Measurements from ENCODE around the gene MCM8.

The MCM8 gene

DNA sequence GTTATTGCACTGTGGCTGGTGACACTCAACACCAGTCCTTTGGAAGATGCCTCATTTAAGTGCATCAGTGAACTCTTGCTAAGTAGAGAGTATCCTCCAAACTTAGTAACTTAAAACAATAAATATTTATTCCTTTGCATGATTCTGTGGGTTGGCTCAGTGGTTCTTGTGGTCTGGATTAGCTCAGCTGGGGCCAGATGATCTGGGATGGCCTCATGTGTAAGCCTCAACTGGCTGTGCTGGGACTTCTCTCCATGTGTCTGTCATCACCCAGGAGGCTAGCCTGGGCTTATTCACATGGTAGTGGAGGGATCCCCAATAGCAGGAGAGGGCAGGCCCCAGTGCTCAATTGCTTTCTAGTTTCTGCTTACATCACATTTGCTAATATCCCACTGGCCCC, 95.1 kb downstream of the MCM8 start:
- Histone ChIP-seq H3K27me3 (ENCODE audit: control insufficient read depth, low read length) (no peaks in the 10 kb centered on the region), H4K20me1 (ENCODE audit: control insufficient read depth, insufficient read depth, low read depth, low read length) (no peaks in the 10 kb centered on the region), H3K9me3 (ENCODE audit: control insufficient read depth, insufficient read depth, low read length) (no peaks in the 10 kb centered on the region), H3K4me3 (ENCODE audit: low read length) (no peak overlapping the region), H3K27ac (ENCODE audit: low read depth, low read length) (no peak overlapping the region), H3F3A (ENCODE audit: control insufficient read depth, insufficient read depth) (no peaks in the 10 kb centered on the region), H3K9me2 (replicated peaks; ENCODE audit: control insufficient read depth, low read length) (no peaks in the 10 kb centered on the region), H3K79me2 (ENCODE audit: control insufficient read depth, low read length) (no peaks in the 10 kb centered on the region), H3K36me3 (ENCODE audit: control insufficient read depth, low read length) (peaks cover 14% of the 10 kb centered on the region), H3K4me2 (ENCODE audit: low read length) (no peak overlapping the region), H3K4me1 (ENCODE audit: control insufficient read depth, low read length) (no peaks in the 10 kb centered on the region)
- no peak for TF ChIP-seq EZH2phosphoT487 (IDR thresholded peaks at IDR 0.05; ENCODE audit: borderline replicate concordance, low read length)
- TF ChIP-seq, protein P1, sequence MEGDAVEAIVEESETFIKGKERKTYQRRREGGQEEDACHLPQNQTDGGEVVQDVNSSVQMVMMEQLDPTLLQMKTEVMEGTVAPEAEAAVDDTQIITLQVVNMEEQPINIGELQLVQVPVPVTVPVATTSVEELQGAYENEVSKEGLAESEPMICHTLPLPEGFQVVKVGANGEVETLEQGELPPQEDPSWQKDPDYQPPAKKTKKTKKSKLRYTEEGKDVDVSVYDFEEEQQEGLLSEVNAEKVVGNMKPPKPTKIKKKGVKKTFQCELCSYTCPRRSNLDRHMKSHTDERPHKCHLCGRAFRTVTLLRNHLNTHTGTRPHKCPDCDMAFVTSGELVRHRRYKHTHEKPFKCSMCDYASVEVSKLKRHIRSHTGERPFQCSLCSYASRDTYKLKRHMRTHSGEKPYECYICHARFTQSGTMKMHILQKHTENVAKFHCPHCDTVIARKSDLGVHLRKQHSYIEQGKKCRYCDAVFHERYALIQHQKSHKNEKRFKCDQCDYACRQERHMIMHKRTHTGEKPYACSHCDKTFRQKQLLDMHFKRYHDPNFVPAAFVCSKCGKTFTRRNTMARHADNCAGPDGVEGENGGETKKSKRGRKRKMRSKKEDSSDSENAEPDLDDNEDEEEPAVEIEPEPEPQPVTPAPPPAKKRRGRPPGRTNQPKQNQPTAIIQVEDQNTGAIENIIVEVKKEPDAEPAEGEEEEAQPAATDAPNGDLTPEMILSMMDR (IDR thresholded peaks at IDR 0.05; ENCODE audit: low read depth, low read length, poor library complexity, severe bottlenecking), result no peak

DNA sequence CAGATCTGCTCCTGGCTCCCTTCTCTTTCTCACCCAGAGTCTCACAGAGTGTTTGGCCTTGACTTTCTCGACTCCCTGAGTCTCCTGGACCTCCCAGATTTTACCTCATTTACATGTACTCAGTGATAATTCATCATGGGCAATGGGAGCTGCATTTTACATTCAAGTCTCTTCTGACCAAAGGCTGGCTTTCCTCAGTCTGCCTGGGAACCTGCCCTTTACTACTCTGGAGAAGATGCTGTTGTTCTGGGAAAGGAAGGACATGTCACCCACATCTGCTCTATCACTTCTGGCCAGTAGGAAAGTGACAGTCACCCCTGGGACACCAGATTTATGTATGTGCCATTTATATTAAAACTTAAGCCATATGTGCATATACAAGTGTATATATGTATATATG, 96.0 kb downstream of the MCM8 start:
- Histone ChIP-seq H3K27me3 (ENCODE audit: control insufficient read depth, low read length) (no peaks in the 10 kb centered on the region), H3K4me1 (ENCODE audit: control insufficient read depth, low read length) (no peaks in the 10 kb centered on the region), H3K4me3 (ENCODE audit: low read length) (no peak overlapping the region), H4K20me1 (ENCODE audit: control insufficient read depth, insufficient read depth, low read depth, low read length) (no peaks in the 10 kb centered on the region), H3K36me3 (ENCODE audit: control insufficient read depth, low read length) (peaks cover 6% of the 10 kb centered on the region; the same call in 1 of the 2 replicates), H3K27ac (ENCODE audit: low read depth, low read length) (no peak overlapping the region), H3F3A (ENCODE audit: control insufficient read depth, insufficient read depth) (no peaks in the 10 kb centered on the region), H3K4me2 (ENCODE audit: low read length) (no peak overlapping the region), H3K9me3 (ENCODE audit: control insufficient read depth, insufficient read depth, low read length) (no peaks in the 10 kb centered on the region), H3K9me2 (replicated peaks; ENCODE audit: control insufficient read depth, low read length) (no peaks in the 10 kb centered on the region), H3K79me2 (ENCODE audit: control insufficient read depth, low read length) (no peaks in the 10 kb centered on the region)
- TF ChIP-seq, protein P1 (IDR thresholded peaks at IDR 0.05; ENCODE audit: low read depth, low read length, poor library complexity, severe bottlenecking), result no peak
- TF ChIP-seq EZH2phosphoT487 (IDR thresholded peaks at IDR 0.05; ENCODE audit: borderline replicate concordance, low read length), result no peak

DNA sequence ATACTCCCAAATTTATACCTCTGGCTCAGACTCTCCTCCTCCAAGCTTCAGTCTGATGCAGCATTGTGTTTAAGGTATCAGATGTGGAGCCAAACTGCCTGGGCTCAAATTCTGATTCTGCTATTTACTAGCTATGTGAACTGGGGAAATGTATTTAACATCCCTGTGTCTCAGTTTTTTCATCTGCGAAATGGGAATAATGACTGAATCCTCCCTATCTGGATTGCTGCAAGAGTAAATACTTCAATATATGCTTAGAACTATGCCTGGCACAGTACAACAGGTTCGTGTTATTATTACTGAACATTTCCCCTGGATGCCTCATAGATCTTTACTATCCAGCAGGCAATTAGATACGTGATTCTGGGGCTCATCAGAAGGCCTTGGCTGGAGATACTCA, 97.9 kb downstream of the MCM8 start:
- H3K9me2 ChIP-seq (replicated peaks; ENCODE audit: control insufficient read depth, low read length), result no peaks in the 10 kb centered on the region
- no peak overlapping the region for H3K4me2 ChIP-seq (ENCODE audit: low read length)
- H3K9me3 ChIP-seq (ENCODE audit: control insufficient read depth, insufficient read depth, low read length), result no peaks in the 10 kb centered on the region
- no peaks in the 10 kb centered on the region for H3K4me1 ChIP-seq (ENCODE audit: control insufficient read depth, low read length)
- H3K79me2 ChIP-seq (ENCODE audit: control insufficient read depth, low read length), result no peaks in the 10 kb centered on the region
- H3K4me3 ChIP-seq (ENCODE audit: low read length), result no peak overlapping the region
- H4K20me1 ChIP-seq (ENCODE audit: control insufficient read depth, insufficient read depth, low read depth, low read length), result no peaks in the 10 kb centered on the region
- no peaks in the 10 kb centered on the region for H3K27me3 ChIP-seq (ENCODE audit: control insufficient read depth, low read length)
- TF ChIP-seq, protein P1 (IDR thresholded peaks at IDR 0.05; ENCODE audit: low read depth, low read length, poor library complexity, severe bottlenecking), result no peak
- no peak for TF ChIP-seq EZH2phosphoT487 (IDR thresholded peaks at IDR 0.05; ENCODE audit: borderline replicate concordance, low read length)
- no peaks in the 10 kb centered on the region for H3F3A ChIP-seq (ENCODE audit: control insufficient read depth, insufficient read depth)
- no peak overlapping the region for H3K27ac ChIP-seq (ENCODE audit: low read depth, low read length)
- H3K36me3 ChIP-seq (ENCODE audit: control insufficient read depth, low read length), result no peaks in the 10 kb centered on the region
